HG03060 (cell line): ENCODE data around the gene LTBP3.

Experiments used
- ATAC-seq: cut with Tn5 transposase; IDR thresholded peaks from one replicate; pipeline ENCODE4 v1.9.1; 2021; ENCODE audit warnings: low read depth, moderate number of reproducible peaks; ENCODE audit not compliant: unreplicated experiment

The LTBP3 gene

GRCh38 chr11:65498977-65499712 is 59.0 kb downstream of the LTBP3 start, which contains the start of gene MALAT1:
TSS of gene MALAT1 (plus strand) at chr11:65499045.
- ATAC-seq = no peak

- ATAC-seq = no peak
These were observed 59.5 kb downstream of the LTBP3 start for GRCh38 chr11:65498727-65498976.

GRCh38 chr11:65498042-65498726 is 60.0 kb downstream of the LTBP3 start:
- ATAC-seq = no peak

- peak; percentile 28 for ATAC-seq
These were observed 60.8 kb downstream of the LTBP3 start for GRCh38 chr11:65497141-65498041.

- no peak for ATAC-seq
These were observed 61.6 kb downstream of the LTBP3 start for GRCh38 chr11:65496304-65497140.

- no peak for ATAC-seq
These were observed 64.6 kb downstream of the LTBP3 start for GRCh38 chr11:65493367-65494176.

- no peak for ATAC-seq
These were observed 65.4 kb downstream of the LTBP3 start for GRCh38 chr11:65492637-65493366.

- ATAC-seq = no peak
These were observed 65.8 kb downstream of the LTBP3 start for GRCh38 chr11:65492387-65492636.

GRCh38 chr11:65491614-65492386 is 66.4 kb downstream of the LTBP3 start:
- ATAC-seq = no peak

- ATAC-seq = no peak
These were observed 67.0 kb downstream of the LTBP3 start for GRCh38 chr11:65491163-65491465.

- no peak for ATAC-seq
These were observed 68.3 kb downstream of the LTBP3 start for GRCh38 chr11:65489706-65490320.

GRCh38 chr11:65489035-65489705 is 69.0 kb downstream of the LTBP3 start:
- no peak for ATAC-seq
